ENCODE measurements around the gene FCER1G.

FCER1G gene

GRCh38 chr1:161192476-161193465 is 22.3 kb upstream of the FCER1G start:
- DNase-seq (ENCODE audit: low read depth, low spot score) = peak; percentile 65
- no peak overlapping the region for H3K4me3 ChIP-seq (ENCODE audit: low read depth, low read length)
- TF ChIP-seq CTCF (IDR thresholded peaks at IDR 0.05; ENCODE audit: low read depth, low read length) = peak; percentile 97
- in situ Hi-C loops (cut with HindIII; ENCODE audit: low sequenced_read_pairs) = no loop called here

DNA sequence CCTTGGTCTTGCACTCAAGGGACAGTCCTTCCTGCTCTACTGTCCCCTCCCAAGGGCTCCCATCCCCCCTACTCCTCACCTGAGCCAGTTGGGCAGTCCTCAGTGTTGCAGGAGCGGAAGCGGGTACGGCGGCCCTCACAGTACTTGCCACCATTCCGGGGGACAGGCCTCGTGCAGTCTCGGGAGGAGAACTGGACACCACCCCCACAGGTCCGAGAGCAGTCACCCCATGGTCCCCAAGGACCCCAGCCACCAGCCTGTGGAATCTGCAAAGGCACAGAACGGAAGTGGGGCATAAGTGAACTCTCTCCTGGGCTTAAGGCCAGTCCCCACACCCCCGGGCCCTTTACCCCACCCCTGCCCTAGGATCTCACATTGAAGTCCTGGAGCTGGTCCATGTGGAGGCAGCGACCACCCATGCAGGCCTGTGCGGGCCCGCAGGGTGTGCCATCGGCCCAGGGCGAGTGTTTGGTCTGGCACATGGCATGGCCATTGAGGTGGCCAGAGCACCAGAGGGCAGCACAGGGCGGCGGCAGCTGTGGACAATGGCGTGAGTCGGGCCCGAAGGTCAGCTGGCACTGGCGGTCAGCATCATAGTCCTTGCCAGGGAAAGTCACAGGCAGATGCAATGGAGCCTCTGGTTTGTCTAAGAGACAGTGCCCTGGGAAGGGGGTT is 21.4 kb upstream of the FCER1G start:
- H3K4me3 ChIP-seq (ENCODE audit: low read depth, low read length) = no peak overlapping the region
- no peak for TF ChIP-seq CTCF (IDR thresholded peaks at IDR 0.05; ENCODE audit: low read depth, low read length)
- in situ Hi-C loops (cut with HindIII; ENCODE audit: low sequenced_read_pairs) = no loop called here
- no peak for DNase-seq (ENCODE audit: low read depth, low spot score)

DNA sequence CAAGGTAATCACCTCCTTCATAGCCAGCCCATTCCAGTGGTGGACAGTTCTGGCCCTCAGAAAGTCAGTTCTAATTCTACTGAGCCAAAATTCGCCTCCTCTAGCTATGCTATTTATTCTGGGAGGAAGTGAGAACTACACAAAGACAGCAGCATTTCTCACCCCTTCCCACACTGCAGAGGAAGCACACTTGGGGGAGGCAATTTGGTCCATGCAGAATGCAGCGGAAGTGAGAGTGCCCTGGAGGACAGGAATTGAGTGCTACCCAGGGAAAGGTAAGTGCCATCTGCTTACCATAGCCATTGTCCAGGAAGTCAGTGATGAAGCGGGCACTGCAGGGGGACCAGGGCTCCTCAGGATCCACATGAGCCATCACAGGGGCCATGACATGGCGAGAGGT is 19.9 kb upstream of the FCER1G start:
- DNase-seq (ENCODE audit: low read depth, low spot score) = no peak
- H3K4me3 ChIP-seq (ENCODE audit: low read depth, low read length) = no peak overlapping the region
- in situ Hi-C loops (cut with HindIII; ENCODE audit: low sequenced_read_pairs) = no loop called here
- no peak for TF ChIP-seq CTCF (IDR thresholded peaks at IDR 0.05; ENCODE audit: low read depth, low read length)

- in situ Hi-C loops (cut with HindIII; ENCODE audit: low sequenced_read_pairs) = no loop called here
These were observed 19.0 kb upstream of the FCER1G start for GRCh38 chr1:161196111-161196510.

GRCh38 chr1:161196521-161197451 is 18.3 kb upstream of the FCER1G start:
- DNase-seq (ENCODE audit: low read depth, low spot score) = peak; percentile 65
- no peak for TF ChIP-seq CTCF (IDR thresholded peaks at IDR 0.05; ENCODE audit: low read depth, low read length)
- in situ Hi-C loops (cut with HindIII; ENCODE audit: low sequenced_read_pairs) = no loop called here
- peak overlapping the region; percentile 9 for H3K4me3 ChIP-seq (ENCODE audit: low read depth, low read length)

More at GRCh38 chr1:161196111-161196510, 19.0 kb upstream of the FCER1G start:
- no peak for TF ChIP-seq CTCF (IDR thresholded peaks at IDR 0.05; ENCODE audit: low read depth, low read length)
- no peak overlapping the region for H3K4me3 ChIP-seq (ENCODE audit: low read depth, low read length)
- DNase-seq (ENCODE audit: low read depth, low spot score) = no peak
